ENCODE results near the gene ITPR2.

Gene ITPR2

GRCh38 chr12:26821212-26821701 lies 11.7 kb downstream of the ITPR2 start:
- DNase-seq: no peak

- DNase-seq: no peak
Observed at GRCh38 chr12:26818636-26819035, 14.4 kb downstream of the ITPR2 start.

- DNase-seq: no peak
Observed at GRCh38 chr12:26818201-26818600, 14.8 kb downstream of the ITPR2 start.

GRCh38 chr12:26817183-26817591 lies 15.8 kb downstream of the ITPR2 start:
- no peak for DNase-seq

DNA sequence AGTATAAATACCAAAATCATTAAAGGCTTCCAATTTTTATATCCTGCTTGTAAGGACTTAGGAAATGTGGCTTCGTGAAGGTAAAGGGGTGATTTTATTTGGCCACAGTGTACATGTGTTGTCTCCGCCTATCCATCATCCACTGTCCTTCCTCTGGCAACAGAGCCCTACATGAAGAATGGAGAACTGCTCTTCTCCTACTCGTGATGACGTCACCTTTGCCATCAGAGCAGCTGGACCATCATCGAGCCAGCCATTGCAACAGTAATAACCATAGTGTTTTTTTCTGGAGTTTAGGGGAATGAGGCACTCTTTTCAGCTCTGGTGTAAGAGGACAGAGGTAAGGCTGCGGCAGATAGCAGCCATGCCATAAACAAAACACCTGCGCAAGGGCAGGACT lies 19.2 kb downstream of the ITPR2 start:
- DNase-seq: peak; percentile 40 to 48

- no peak for DNase-seq
Observed at GRCh38 chr12:26810330-26810729, 22.7 kb downstream of the ITPR2 start.

GRCh38 chr12:26809611-26810285 lies 23.2 kb downstream of the ITPR2 start:
- DNase-seq: peak in 1 of 2 donors; percentile 24

- DNase-seq: no peak
Observed at GRCh38 chr12:26808766-26809476, 24.1 kb downstream of the ITPR2 start.

DNA sequence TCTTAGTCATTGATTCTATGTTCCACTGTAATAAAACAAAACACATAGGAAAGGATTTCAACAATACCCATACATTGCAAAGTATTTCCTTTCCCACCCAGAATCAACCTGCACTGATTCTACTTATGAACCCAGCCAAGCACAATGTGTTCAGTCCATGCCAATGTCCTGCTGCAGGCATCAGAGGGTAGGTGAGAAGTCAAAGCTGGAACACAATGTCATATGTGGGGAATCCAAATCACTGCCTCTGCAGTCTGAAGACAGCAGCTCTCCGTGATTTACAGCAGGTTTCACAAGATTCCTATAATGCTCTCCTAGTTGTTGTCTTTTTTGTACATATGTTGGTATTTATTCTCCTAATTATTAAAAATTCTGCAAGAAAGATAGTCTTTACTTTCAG lies 25.7 kb downstream of the ITPR2 start:
- no peak for DNase-seq

GRCh38 chr12:26806556-26806955 lies 26.4 kb downstream of the ITPR2 start:
- no peak for DNase-seq

GRCh38 chr12:26805401-26805971 lies 27.5 kb downstream of the ITPR2 start:
- no peak for DNase-seq

DNA sequence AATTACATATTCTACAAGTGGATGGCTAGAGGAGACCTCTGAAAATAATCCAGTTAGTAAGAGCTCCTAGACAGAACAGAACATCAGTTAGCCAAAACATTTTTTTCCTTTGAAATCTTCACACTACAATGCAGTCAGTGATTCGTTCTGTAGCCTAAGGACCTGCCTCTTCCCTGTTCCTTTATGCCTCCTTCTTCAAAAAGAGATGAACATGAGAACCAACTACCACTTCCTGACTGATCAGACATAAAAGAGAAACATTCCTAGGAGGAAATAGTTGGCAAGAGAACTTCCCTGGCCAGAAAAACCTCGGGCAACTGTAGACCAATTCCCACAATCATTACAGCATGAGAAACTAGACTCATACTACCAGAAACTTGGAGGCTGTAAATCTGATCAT lies 29.4 kb downstream of the ITPR2 start:
- DNase-seq: no peak

- DNase-seq: no peak
Observed at GRCh38 chr12:26801486-26801885, 31.5 kb downstream of the ITPR2 start.

DNA sequence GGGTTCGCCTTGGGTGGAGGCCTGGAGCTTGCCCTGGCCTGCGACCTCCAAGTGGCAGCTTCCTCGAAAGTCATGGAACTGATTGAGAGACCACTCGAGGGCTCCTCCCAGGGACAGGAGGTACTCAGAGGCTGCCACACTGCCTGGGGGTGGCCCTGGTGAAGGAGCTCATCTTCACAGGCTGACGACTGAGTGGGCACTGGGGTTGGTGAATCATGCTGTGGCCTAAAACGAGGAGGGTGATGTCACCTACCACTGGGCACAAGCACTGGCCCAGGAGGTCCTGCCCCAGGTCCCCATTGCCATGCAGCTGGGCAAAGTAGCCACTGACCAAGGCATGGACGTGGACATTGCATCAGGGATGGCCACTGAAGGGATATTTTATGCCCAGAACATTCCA lies 32.1 kb downstream of the ITPR2 start:
- no peak for DNase-seq

DNA sequence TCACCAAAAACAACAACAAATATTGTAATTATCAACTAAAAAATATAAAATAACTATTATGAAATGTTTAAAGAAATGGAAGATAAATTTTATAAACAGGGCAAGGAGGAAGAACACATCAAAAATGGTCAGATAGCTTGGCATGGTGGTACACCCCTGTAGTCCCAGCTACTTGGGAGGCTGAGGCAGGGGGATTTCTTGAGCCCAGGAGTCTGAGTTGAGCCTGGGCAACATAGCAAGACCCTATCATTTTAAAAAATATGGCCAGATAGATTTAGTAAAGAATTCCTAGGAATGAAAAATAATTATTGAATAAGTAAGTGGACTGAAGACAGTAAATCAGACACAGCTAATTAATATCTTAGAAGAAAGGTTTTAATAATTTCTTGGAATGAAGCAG lies 32.6 kb downstream of the ITPR2 start:
- DNase-seq: no peak

DNA sequence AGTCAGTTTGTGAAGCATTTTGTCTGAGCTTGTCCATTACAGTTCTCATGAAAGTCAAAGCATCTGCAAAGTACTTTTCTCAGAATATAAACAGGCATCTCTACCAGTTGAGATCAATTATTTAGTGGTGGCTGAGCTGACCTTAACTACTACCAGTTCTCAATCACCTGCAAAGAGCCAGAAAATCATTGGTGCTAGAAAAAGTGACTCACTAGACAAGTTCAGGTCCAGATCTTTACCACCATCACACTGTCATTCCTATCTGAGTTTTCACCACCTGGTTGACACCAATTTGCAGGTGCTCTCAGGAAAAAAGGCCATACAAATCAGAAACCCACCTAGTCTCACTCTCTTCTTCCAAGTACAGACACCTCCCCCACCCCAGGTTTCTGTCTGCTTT lies 33.3 kb downstream of the ITPR2 start:
- DNase-seq: no peak

- peak in 1 of 2 donors; percentile 37 for DNase-seq
Observed at GRCh38 chr12:26798640-26799039, 34.4 kb downstream of the ITPR2 start.

GRCh38 chr12:26798023-26798422 lies 35.0 kb downstream of the ITPR2 start:
- DNase-seq: peak; percentile 21 to 33

- no peak for DNase-seq
Observed at GRCh38 chr12:26795910-26796309, 37.1 kb downstream of the ITPR2 start.

GRCh38 chr12:26791301-26791791 lies 41.6 kb downstream of the ITPR2 start:
- peak; percentile 75 to 96 for DNase-seq

GRCh38 chr12:26790645-26790994 lies 42.4 kb downstream of the ITPR2 start:
- DNase-seq: no peak

DNA sequence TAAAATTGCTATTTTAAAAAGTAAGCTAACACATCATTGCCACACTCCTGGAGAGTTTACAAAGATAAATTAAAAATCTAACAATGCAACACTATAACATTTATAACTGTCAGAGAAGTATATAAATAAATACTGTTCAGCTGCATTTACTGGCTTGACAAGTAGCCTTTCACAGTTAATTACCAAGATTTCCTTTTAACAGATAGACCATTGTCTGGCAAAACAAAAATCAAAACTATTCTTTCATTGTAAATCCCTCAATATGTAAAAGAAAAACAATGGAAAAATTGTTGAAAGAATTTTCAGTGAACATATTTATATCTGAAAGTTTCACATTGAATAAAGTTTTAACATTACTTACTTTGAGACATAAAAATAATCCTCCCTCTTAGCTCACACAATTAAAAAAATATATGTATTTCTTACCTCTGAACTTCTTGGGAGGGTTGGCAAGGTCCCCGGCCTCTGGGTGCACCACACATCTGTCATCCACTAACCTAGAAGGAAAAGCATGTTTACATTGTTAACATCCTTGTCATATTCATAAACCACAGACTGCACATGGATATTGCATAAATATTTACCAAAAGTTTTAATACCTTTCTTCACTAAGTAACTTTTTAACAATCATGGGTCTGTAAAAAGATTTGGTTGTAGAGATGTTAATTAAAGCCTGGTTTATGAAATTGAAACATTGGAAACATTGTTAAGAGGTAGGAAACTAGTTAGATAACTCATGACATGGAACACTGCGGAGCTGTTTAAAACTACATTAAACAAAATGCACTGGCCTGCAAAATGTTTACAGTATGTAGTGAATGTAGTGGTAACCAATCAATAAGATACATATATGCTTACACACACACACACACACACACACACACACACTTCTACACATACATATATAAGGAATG lies 43.0 kb downstream of the ITPR2 start:
- DNase-seq: no peak
